Activated naive CD4-positive, alpha-beta T cell treated with anti-CD3 and anti-CD28 coated beads, Interleukin-2, amount 10 ng/mL, durations not matched to agents 7 days and 5 days (primary cell): ENCODE data around the gene IFITM5.
A peak's percentile ranks its signal among the peaks of the same experiment; 100 is the strongest.
"Not testable (repeated sequence)": the region's sequence is repeated elsewhere in the genome, so short reads cannot be mapped to it uniquely, and the experiment has no call there.

Source experiments
- CTCF ChIA-PET: fragments of 350-600 bp; sonication (Branson Sonifier 250); formaldehyde crosslinking; loops from one replicate; lab custom pipeline; 2021; ENCODE audit warnings: antibody characterized with exemption; lab: Charles Lee
- DNase-seq: peaks from one replicate; pipeline ENCODE4 v3.0.0-alpha.2; 2020
- H3K27ac Mint-ChIP-seq: one replicate; pipeline ENCODE4 v1.8.0; 2021; ENCODE audit warnings: mild to moderate bottlenecking, moderate library complexity, mixed read lengths
- H3K27me3 Mint-ChIP-seq: one replicate; pipeline ENCODE4 v1.8.0; 2021; ENCODE audit warnings: mild to moderate bottlenecking, mixed read lengths
- H3K36me3 Mint-ChIP-seq: one replicate; pipeline ENCODE4 v1.8.0; 2021; ENCODE audit warnings: mixed read lengths
- H3K4me1 Mint-ChIP-seq: one replicate; pipeline ENCODE4 v1.8.0; 2021; ENCODE audit warnings: mixed read lengths
- H3K4me3 Mint-ChIP-seq: one replicate; pipeline ENCODE4 v1.8.0; 2021; ENCODE audit warnings: mild to moderate bottlenecking, moderate library complexity, mixed read lengths
- H3K9me3 Mint-ChIP-seq: one replicate; pipeline ENCODE4 v1.8.0; 2021; ENCODE audit warnings: mixed read lengths

IFITM5 gene

GRCh38 chr11:272195-272930, 27.0 kb downstream of the IFITM5 start:
- peak overlapping the region; percentile 4 for H3K27ac Mint-ChIP-seq
- H3K4me3 Mint-ChIP-seq: no peak overlapping the region
- peaks cover 49% of the 10 kb centered on the region for H3K4me1 Mint-ChIP-seq
- CTCF ChIA-PET: interaction anchor here (1.0 kb wide), 1 partner anchor 22 kb away, joined by 4 read pairs; no protein-coding TSS in a partner anchor
- H3K9me3 Mint-ChIP-seq: peaks cover 7% of the 10 kb centered on the region
- DNase-seq: peak; percentile 21
- peaks cover 35% of the 10 kb centered on the region for H3K36me3 Mint-ChIP-seq
- peaks cover 46% of the 10 kb centered on the region for H3K27me3 Mint-ChIP-seq

GRCh38 chr11:271319-271715, 28.0 kb downstream of the IFITM5 start:
- peaks cover under 1% of the 10 kb centered on the region for H3K9me3 Mint-ChIP-seq
- peaks cover 37% of the 10 kb centered on the region for H3K27me3 Mint-ChIP-seq
- CTCF ChIA-PET: interaction anchor here (1.0 kb wide), 1 partner anchor 21 kb away, joined by 4 read pairs; no protein-coding TSS in a partner anchor
- DNase-seq: no peak
- peaks cover 26% of the 10 kb centered on the region for H3K36me3 Mint-ChIP-seq
- H3K4me3 Mint-ChIP-seq: no peak overlapping the region
- peaks cover 46% of the 10 kb centered on the region for H3K4me1 Mint-ChIP-seq
- H3K27ac Mint-ChIP-seq: no peak overlapping the region

GRCh38 chr11:270451-271318, 28.6 kb downstream of the IFITM5 start:
- CTCF ChIA-PET: interaction anchor here (1.0 kb wide), 1 partner anchor 20 kb away, joined by 4 read pairs; no protein-coding TSS in a partner anchor
- H3K36me3 Mint-ChIP-seq: peaks cover 21% of the 10 kb centered on the region
- H3K9me3 Mint-ChIP-seq: no peaks in the 10 kb centered on the region
- peak overlapping the region; percentile 99 for H3K27ac Mint-ChIP-seq
- peaks cover 46% of the 10 kb centered on the region for H3K4me1 Mint-ChIP-seq
- H3K27me3 Mint-ChIP-seq: peaks cover 33% of the 10 kb centered on the region
- DNase-seq: no peak
- no peak overlapping the region for H3K4me3 Mint-ChIP-seq

GRCh38 chr11:269146-269890, 30.0 kb downstream of the IFITM5 start:
- Mint-ChIP-seq H3K4me3 (peak overlapping the region; percentile 79), H3K27ac (peak overlapping the region; percentile 99), H3K4me1 (peaks cover 43% of the 10 kb centered on the region), H3K36me3 (peaks cover 16% of the 10 kb centered on the region), H3K27me3 (peaks cover 29% of the 10 kb centered on the region), H3K9me3 (no peaks in the 10 kb centered on the region)
- CTCF ChIA-PET: interaction anchor here (0.6 to 4.3 kb wide), 3 partner anchors 8 to 19 kb away, joined by 4 to 32 read pairs (median 16); no protein-coding TSS in a partner anchor
- peak; percentile 73 for DNase-seq

GRCh38 chr11:268716-269145, 30.6 kb downstream of the IFITM5 start:
- DNase-seq: peak; percentile 86
- CTCF ChIA-PET: interaction anchor here (0.6 to 4.3 kb wide), 4 partner anchors 8 to 19 kb away, joined by 4 to 32 read pairs (median 10); no protein-coding TSS in a partner anchor
- peaks cover 15% of the 10 kb centered on the region for H3K36me3 Mint-ChIP-seq
- peak overlapping the region; percentile 79 for H3K4me3 Mint-ChIP-seq
- H3K9me3 Mint-ChIP-seq: not testable (repeated sequence)
- H3K27ac Mint-ChIP-seq: peak overlapping the region; percentile 99
- peaks cover 24% of the 10 kb centered on the region for H3K27me3 Mint-ChIP-seq
- H3K4me1 Mint-ChIP-seq: peaks cover 43% of the 10 kb centered on the region

- CTCF ChIA-PET: interaction anchor here (1.1 to 4.3 kb wide), 4 partner anchors 11 to 20 kb away, joined by 4 to 32 read pairs (median 10); no protein-coding TSS in a partner anchor
- DNase-seq: peak; percentile 82
- peaks cover 41% of the 10 kb centered on the region for H3K4me1 Mint-ChIP-seq
- H3K4me3 Mint-ChIP-seq: peak overlapping the region; percentile 79
- H3K9me3 Mint-ChIP-seq: no peaks in the 10 kb centered on the region
- H3K27ac Mint-ChIP-seq: peak overlapping the region; percentile 99
- H3K36me3 Mint-ChIP-seq: peaks cover 13% of the 10 kb centered on the region
- H3K27me3 Mint-ChIP-seq: peaks cover 14% of the 10 kb centered on the region
Observed at GRCh38 chr11:267491-267994, 31.8 kb downstream of the IFITM5 start.

- no peaks in the 10 kb centered on the region for H3K9me3 Mint-ChIP-seq
- peak overlapping the region; percentile 72 for H3K4me3 Mint-ChIP-seq
- DNase-seq: peak; percentile 61
- peaks cover 11% of the 10 kb centered on the region for H3K27me3 Mint-ChIP-seq
- CTCF ChIA-PET: interaction anchor here (1.3 to 4.3 kb wide), 3 partner anchors 12 to 17 kb away, joined by 4 to 32 read pairs (median 16); no protein-coding TSS in a partner anchor
- H3K4me1 Mint-ChIP-seq: peaks cover 37% of the 10 kb centered on the region
- H3K36me3 Mint-ChIP-seq: peaks cover 9% of the 10 kb centered on the region
- peak overlapping the region; percentile 89 for H3K27ac Mint-ChIP-seq
Observed at GRCh38 chr11:266676-267439, 32.5 kb downstream of the IFITM5 start.

GRCh38 chr11:261624-262023, 37.7 kb downstream of the IFITM5 start:
- Mint-ChIP-seq H3K36me3 (no peaks in the 10 kb centered on the region), H3K9me3 (no peaks in the 10 kb centered on the region), H3K4me3 (no peak overlapping the region), H3K4me1 (peaks cover 2% of the 10 kb centered on the region), H3K27ac (no peak overlapping the region), H3K27me3 (peaks cover 44% of the 10 kb centered on the region)
- DNase-seq: no peak
- CTCF ChIA-PET: interaction anchor here (5.6 kb wide), 1 partner anchor 10 kb away, joined by 36 read pairs; no protein-coding TSS in a partner anchor

- Mint-ChIP-seq H3K27me3 (peaks cover 39% of the 10 kb centered on the region), H3K4me3 (no peak overlapping the region), H3K9me3 (no peaks in the 10 kb centered on the region), H3K27ac (no peak overlapping the region), H3K36me3 (no peaks in the 10 kb centered on the region), H3K4me1 (no peaks in the 10 kb centered on the region)
- CTCF ChIA-PET: interaction anchor here (5.6 kb wide), 1 partner anchor 8 kb away, joined by 36 read pairs; no protein-coding TSS in a partner anchor
- no peak for DNase-seq
Observed at GRCh38 chr11:259413-259812, 39.9 kb downstream of the IFITM5 start.

GRCh38 chr11:257766-258493, 41.4 kb downstream of the IFITM5 start:
- Mint-ChIP-seq H3K4me1 (no peaks in the 10 kb centered on the region), H3K9me3 (no peaks in the 10 kb centered on the region), H3K36me3 (peaks cover 6% of the 10 kb centered on the region), H3K27me3 (peaks cover 39% of the 10 kb centered on the region), H3K27ac (no peak overlapping the region), H3K4me3 (no peak overlapping the region)
- no peak for DNase-seq
- CTCF ChIA-PET: interaction anchor here (1.2 kb wide), 1 partner anchor 10 kb away, joined by 3 read pairs; no protein-coding TSS in a partner anchor

GRCh38 chr11:256952-257737, 42.2 kb downstream of the IFITM5 start:
- CTCF ChIA-PET: no interaction called here
- DNase-seq: no peak
- no peaks in the 10 kb centered on the region for H3K9me3 Mint-ChIP-seq
- H3K27me3 Mint-ChIP-seq: peaks cover 37% of the 10 kb centered on the region
- H3K4me3 Mint-ChIP-seq: no peak overlapping the region
- no peaks in the 10 kb centered on the region for H3K4me1 Mint-ChIP-seq
- peaks cover 14% of the 10 kb centered on the region for H3K36me3 Mint-ChIP-seq
- no peak overlapping the region for H3K27ac Mint-ChIP-seq
